NCI-H524 treated with DMSO at 0.1 percent for 48 hours (cell line): ENCODE measurements around the gene EVI2A.
"Not testable (repeated sequence)": the region's sequence is repeated elsewhere in the genome, so short reads cannot be mapped to it uniquely, and the experiment has no call there.

Experiments
- DNase-seq: peaks from one replicate; lab custom pipeline; 2025; lab: John Stamatoyannopoulos, UW

Gene EVI2A, protein sequence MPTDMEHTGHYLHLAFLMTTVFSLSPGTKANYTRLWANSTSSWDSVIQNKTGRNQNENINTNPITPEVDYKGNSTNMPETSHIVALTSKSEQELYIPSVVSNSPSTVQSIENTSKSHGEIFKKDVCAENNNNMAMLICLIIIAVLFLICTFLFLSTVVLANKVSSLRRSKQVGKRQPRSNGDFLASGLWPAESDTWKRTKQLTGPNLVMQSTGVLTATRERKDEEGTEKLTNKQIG

GRCh38 chr17:31321481-31321880 is at the start of gene EVI2A:
TSS of gene EVI2A (minus strand) at chr17:31321622. CDS start at chr17:31319013, 2,609 bp downstream.
- no peak for DNase-seq

- no peak for DNase-seq
Measured at GRCh38 chr17:31369266-31369665, 47.8 kb upstream of the EVI2A start.

GRCh38 chr17:31366088-31366487 is 44.7 kb upstream of the EVI2A start:
- no peak for DNase-seq

GRCh38 chr17:31364012-31364411 is 42.6 kb upstream of the EVI2A start:
- DNase-seq, result no peak

GRCh38 chr17:31357839-31358394 is 36.5 kb upstream of the EVI2A start:
- no peak for DNase-seq

DNA sequence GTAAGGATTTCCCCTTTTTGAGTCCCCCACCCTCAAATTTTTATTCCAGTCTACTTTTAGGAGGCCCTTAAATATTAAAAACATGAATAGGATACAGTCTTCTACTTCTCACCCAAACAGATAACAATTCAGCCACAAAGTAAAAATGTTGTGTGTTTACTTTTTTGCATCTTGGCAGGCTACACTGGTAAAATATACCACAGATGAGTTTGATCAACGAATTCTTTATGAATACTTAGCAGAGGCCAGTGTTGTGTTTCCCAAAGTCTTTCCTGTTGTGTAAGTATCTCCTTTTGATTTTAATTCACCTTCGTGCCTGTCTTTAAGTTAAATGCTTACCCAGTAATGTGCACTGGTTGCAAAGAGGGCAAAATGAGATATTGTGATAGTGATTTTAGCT is 35.7 kb upstream of the EVI2A start:
- no peak for DNase-seq

DNA sequence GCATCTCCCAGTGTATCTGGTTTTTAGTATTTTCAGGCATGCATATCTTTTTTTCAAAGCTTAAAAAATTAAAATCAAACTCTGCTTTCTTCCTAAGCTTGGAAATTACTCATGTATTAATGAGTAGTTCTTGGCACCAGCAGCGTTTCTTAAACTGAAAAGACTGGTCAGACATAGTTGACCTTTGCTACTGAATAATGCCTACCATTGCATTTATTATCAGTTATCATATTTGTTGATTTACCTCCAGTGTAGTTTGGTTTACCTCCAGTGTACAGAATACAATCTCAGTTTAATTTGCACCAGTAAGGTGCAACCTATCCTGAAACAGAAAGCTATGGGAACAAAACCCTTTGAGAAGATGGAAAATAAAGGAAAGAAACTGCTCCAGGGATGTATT is 34.5 kb upstream of the EVI2A start:
- no peak for DNase-seq

DNA sequence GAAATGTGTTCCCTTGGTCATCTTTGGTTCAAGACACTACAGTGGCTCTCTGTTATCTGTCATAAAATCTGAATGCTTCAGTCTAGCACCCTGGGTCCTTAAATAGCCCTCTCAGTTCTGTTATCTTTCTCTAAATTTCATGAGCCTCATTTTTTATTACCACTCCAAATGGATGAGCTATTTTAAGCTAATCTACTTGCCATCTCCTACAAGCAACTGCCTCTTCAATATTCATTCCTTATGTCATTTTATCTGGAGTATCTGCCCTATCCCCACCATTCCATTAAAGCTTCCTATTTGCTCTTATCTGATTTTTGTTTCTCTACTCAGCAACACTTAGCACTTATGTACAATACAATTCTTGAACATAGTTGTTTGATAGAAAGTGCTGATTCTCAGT is 28.0 kb upstream of the EVI2A start:
- no peak for DNase-seq

DNA sequence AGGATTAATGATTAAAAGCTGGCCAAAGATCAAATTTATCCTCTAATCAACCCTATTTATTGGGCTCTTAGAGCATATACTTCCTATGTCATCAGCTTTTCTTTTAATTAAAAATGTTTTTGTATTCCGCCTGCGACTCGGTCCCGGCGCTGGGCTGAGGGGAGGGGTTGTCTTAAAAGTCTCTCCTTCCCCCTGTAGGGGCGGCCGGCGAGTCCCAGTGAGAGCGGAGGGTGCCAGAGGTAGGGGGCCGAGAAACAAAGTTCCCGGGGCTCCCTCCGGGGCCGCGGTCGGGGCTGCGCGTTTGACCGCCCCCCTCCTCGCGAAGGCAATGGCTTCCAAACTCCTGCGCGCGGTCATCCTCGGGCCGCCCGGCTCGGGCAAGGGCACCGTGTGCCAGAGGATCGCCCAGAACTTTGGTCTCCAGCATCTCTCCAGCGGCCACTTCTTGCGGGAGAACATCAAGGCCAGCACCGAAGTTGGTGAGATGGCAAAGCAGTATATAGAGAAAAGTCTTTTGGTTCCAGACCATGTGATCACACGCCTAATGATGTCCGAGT is 23.8 kb upstream of the EVI2A start:
- DNase-seq, result not testable (repeated sequence)

DNA sequence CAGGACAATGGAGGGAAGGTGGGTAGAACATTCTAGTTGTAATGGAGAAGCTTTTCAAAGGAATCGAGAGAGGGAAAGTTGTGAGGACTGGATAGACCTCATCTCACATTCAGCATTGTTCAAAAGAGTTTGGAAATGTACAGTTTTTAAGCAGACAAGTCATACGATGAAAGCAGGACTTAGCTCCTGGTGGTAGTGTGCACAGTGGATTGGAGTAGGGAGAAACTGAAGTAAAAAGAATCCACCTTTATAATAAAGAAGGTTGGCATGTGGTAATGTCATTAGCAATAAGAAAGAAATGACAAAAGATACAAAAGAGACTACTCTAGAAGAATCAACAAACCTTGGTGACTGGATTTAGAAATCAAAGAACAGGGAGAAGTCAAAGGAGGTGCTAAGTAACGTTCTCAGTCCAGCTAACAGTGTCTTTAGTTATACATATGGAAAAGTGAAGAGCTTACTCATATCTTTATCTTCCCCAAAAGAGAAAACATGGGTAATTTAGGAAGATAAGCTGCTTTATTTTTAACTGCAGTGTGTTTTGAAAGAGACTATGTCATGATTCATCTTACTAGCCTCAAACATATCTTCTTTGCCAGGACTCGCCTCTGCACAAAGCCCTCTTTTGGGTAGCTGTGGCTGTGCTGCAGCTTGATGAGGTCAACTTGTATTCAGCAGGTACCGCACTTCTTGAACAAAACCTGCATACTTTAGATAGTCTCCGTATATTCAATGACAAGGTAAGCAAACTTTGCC is 18.7 kb upstream of the EVI2A start:
- DNase-seq, result no peak

- no peak for DNase-seq
Measured at GRCh38 chr17:31329221-31329620, 7.8 kb upstream of the EVI2A start.

GRCh38 chr17:31328160-31328535 is 6.7 kb upstream of the EVI2A start:
- DNase-seq, result no peak

GRCh38 chr17:31327534-31328159 is 6.2 kb upstream of the EVI2A start:
- DNase-seq, result no peak

- DNase-seq, result no peak
Measured at GRCh38 chr17:31323551-31323950, 2.1 kb upstream of the EVI2A start.

GRCh38 chr17:31321966-31322365 is 544 bp upstream of the EVI2A start:
- no peak for DNase-seq

DNA sequence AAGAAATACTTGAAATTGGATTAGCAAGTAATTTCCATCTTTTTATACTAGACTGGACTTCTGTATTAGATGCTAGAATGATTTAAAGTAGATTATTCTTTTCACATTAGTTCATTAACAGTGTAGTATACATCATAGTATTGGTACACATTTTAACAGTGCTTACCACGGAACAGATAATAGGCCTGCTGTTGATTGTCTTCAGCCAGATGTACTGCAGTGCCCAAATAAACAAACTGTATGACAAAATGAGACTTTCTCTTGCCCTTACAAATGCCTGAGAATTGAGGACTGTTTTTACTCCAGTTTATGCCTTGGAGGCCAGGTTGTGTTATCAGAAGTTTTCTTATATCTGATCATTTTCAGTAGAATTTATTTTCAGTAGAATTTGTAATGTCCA is 631 bp downstream of the EVI2A start:
- DNase-seq, result no peak

DNA sequence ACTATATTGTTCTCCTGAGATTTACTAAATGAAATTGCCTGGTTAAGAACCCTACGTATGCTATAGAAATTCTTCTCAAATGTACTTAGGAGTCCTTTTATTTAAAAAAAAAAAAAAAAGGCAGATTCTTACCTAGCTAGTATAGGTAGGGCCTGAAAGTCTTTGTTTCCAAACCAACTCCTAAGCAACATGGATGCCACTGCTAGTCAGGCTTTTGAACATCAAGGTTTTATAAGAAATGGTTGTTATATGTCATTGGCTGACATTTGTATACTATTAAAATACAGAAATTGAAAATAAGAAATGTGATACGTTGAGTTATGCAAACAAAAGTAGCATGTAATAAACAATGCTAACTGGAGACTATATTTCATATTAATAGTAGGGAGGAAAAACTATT is 1.2 kb downstream of the EVI2A start:
- no peak for DNase-seq

DNA sequence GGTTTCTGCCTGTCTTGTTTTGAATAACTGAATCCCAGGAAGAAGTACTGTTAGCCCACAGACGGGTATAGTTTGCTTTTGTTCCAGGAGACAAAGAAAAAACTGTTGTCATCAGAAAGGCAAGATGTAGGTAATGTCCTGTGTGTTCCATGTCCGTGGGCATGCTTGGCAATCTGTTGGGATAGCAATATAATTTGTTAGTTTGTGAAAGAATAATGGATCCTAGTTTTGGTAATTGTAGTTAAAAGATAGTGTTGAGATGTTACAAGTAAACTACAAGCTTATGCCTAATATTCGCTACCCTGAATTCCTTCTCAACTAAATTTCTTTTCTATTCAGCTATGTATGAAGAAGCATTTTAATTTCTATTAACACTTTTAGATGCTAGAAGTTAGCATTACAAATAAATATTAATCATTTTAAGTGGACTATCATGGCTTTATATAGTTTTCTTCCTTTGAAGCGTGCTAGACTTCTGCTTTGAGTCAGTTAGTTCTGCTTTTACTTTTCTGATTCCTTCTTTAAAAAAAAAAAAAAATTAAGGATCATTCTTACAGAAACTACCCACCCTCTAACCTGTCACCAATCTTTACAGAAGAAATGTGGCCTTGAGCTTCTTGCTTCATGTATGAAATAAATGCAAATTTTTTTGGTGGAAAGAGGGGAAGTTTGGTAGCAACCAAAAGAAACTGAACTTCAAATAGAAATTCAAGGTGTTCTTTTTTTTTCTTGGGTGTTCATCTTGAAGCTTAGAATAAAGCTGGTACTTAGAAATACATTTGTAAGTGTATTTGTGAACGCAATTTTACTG is 2.4 kb downstream of the EVI2A start:
- DNase-seq, result no peak

DNA sequence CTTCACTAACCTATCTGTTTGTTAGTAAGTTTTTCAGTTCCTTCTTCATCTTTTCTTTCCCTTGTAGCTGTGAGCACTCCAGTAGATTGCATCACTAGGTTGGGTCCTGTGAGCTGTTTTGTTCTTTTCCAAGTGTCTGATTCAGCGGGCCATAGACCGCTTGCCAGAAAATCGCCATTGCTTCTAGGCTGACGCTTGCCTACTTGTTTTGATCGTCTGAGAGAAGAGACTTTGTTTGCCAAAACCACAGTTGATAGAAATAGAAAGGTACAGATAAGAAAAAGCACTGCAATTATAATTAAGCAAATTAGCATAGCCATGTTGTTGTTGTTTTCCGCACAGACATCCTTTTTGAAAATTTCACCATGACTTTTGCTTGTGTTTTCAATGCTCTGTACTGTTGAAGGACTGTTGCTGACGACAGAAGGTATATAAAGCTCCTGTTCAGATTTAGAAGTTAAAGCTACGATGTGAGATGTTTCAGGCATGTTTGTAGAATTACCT is 3.1 kb downstream of the EVI2A start:
- DNase-seq, result no peak

DNA sequence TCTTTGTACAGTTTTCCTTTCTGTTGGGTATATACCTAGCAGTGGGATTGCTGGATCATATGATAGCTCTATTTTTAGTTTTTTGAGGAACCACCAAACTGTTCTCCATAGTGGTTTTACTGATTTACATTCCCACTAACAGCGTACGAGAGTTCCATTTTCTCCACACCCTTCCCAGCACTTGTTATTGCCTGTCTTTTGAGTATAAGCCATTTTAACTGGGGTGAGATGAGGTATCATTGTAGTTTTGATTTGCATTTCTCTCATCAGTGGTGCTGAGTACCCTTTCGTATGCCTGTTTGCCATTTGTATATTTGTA is 6.7 kb downstream of the EVI2A start:
- DNase-seq, result no peak

DNA sequence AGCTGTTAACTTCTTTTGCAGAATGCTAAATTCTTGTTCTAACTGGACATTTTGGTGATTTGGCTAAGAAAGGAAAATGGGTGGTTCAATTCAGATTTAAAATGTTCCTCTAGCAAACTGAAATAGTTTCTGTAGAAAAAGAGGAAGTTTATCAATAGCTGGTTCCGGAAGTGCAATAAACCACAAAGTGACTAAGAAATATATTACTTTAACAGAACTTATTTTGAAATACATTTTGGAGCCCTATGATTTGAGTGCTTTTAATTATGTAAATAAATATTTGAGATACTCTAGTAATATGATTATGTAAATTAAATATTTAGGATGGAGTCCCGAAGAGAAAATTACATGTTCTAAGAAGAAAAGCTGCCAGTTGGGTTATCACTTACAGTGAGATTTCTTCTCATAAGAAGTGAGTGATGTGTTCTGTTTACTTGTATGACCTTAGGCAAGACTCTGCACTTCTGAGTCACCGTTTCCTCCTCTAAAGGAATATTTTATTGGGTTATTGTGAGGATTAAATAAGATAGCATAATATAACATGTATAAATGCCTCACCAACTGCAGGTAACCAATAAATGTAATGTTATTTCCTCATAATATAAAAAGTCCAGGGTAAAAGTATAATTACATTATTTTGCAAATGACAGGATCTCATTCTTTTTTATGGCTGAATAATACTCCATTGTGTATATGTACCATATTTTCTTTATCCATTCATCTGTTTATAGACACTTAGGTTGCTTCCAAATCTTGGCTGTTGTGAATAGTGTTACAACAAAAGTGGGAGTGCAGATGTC is 7.2 kb downstream of the EVI2A start, which contains the start of gene EVI2B:
EVI2B (minus strand) TSS at position 73 of the 800 bp plus-strand sequence. CDS start 8,445 bp downstream, outside the sequence.
- DNase-seq, result no peak
